Measurements from ENCODE around the gene GPS1. TPM values are rescaled to one million over a fixed set of nuclear protein-coding genes. Genes with fewer than 3 reads are reported as not detected.

GPS1 gene
- total and polyA plus RNA-seq, 10 of the 15 experiments (the other 5 are each of a cell fraction or from before 2014, with no cell fraction given), result 2.2 to 146 (median 77.7) TPM

- no peak for FAIRE-seq
- SMC1A ChIA-PET (ENCODE audit: uncharacterized antibody, unreplicated experiment), result no interaction called here
- H3K36me3 ChIP-seq (ENCODE audit: control insufficient read depth in 2 of 2, insufficient read depth in 2 of 2, low read length in 1 of 2), result no peaks in the 10 kb centered on the region; a peak in 2 of 4 replicates
- H3K27ac ChIP-seq (ENCODE audit: control insufficient read depth, insufficient read depth), result no peak overlapping the region
- no peak overlapping the region for H3K4me3 ChIP-seq
- H4K20me1 ChIP-seq (ENCODE audit: control insufficient read depth, insufficient read depth), result no peaks in the 10 kb centered on the region
- no peak overlapping the region for H3K4me2 ChIP-seq (ENCODE audit: control insufficient read depth, insufficient read depth)
- no peak overlapping the region for H2AFZ ChIP-seq (ENCODE audit: control insufficient read depth, low read depth, low read length)
- in situ Hi-C loops (cut with MboI), result no loop called here
- no peak overlapping the region for H3K9ac ChIP-seq (ENCODE audit: control insufficient read depth, insufficient read depth, low read length)
- no peaks in the 10 kb centered on the region for H3K27me3 ChIP-seq (replicated peaks in 1 of 2; ENCODE audit: control insufficient read depth in 2 of 2, insufficient read depth in 2 of 2, low read length in 1 of 2)
- intact Hi-C loops (cut with micrococcal nuclease; ENCODE audit: unreplicated experiment), result no loop called here
- CTCF ChIA-PET, result no interaction called here
- DNase-seq (ENCODE audit: low read depth, low spot score), result no peak
- POLR2A ChIA-PET, result no interaction called here
- RAD21 ChIA-PET (ENCODE audit: unreplicated experiment), result no interaction called here
- H3K9me3 ChIP-seq (replicated peaks; ENCODE audit: control insufficient read depth, insufficient read depth, low read length), result no peaks in the 10 kb centered on the region
- WGBS (ENCODE audit: insufficient coverage, insufficient replicate concordance, low lambda C conversion rate, missing lambda C conversion rate), result 61% methylated on average over 21 of the region's 23 CpGs
- no peaks in the 10 kb centered on the region for H3K4me1 ChIP-seq (ENCODE audit: control insufficient read depth, insufficient read depth, low read length)
- no peaks in the 10 kb centered on the region for H3K79me2 ChIP-seq (ENCODE audit: control insufficient read depth, insufficient read depth, low read length)
- no TSS peak for BruUV-seq (replicated peaks)
- no peak for ATAC-seq
- TF ChIP-seq IKZF1 (conservative IDR thresholded peaks at IDR 0.05), result no peak
- TF ChIP-seq KDM1A (IDR thresholded peaks at IDR 0.05; ENCODE audit: borderline replicate concordance), result no peak
- TF ChIP-seq ZNF622 (IDR thresholded peaks at IDR 0.05), result no peak
- no peak for TF ChIP-seq ZNF207 (IDR thresholded peaks at IDR 0.05; ENCODE audit: borderline replicate concordance)
- TF ChIP-seq ELK1 (IDR thresholded peaks at IDR 0.05; ENCODE audit: low read depth, low read length), result no peak
- no peak for TF ChIP-seq HDAC6 (IDR thresholded peaks at IDR 0.05; ENCODE audit: unreplicated experiment)
- no peak for TF ChIP-seq SREBF2 (IDR thresholded peaks at IDR 0.05; ENCODE audit: low read length)
- TF ChIP-seq SKIL (IDR thresholded peaks at IDR 0.05; ENCODE audit: low read depth, poor library complexity, severe bottlenecking), result no peak
- no peak for TF ChIP-seq FOXK2 (IDR thresholded peaks at IDR 0.05)
- no peak for TF ChIP-seq JUND (IDR thresholded peaks at IDR 0.05; ENCODE audit: low read depth, low read length)
- TF ChIP-seq NFYA (IDR thresholded peaks at IDR 0.05; ENCODE audit: borderline replicate concordance, low read depth, low read length), result no peak
- no peak for TF ChIP-seq REST (IDR thresholded peaks at IDR 0.05; ENCODE audit: low read depth, low read length)
- no peak for TF ChIP-seq E4F1 (IDR thresholded peaks at IDR 0.05; ENCODE audit: borderline replicate concordance, partially characterized antibody)
- no peak for TF ChIP-seq RBBP5 (conservative IDR thresholded peaks at IDR 0.05)
- no peak for TF ChIP-seq USF1 (IDR thresholded peaks at IDR 0.05; ENCODE audit: borderline replicate concordance, extremely low read length, insufficient read depth, low read depth, low read length)
- TF ChIP-seq BACH1 (IDR thresholded peaks at IDR 0.05; ENCODE audit: borderline replicate concordance), result no peak
These were observed 37.3 kb upstream of the GPS1 start for GRCh38 chr17:82014432-82014831.
